Tibial artery (tissue), 4 donors: Measurements from ENCODE around the gene KLHL41.

ENCODE experiments used
- DNase-seq, 2 donors: peaks; one replicate each; pipeline ENCODE4 v3.0.0-alpha.2; 2019
- H3K27ac ChIP-seq, 2 donors: fragments of 200-600 bp; sonication (generic) in 1 of 2; 1 replicate in 1 of 2; 2 replicates in 1 of 2; pipeline ENCODE4 v1.5.1; 2018 to 2019; ENCODE audit warnings: mild to moderate bottlenecking in 1 of 2
- H3K27me3 ChIP-seq, 2 donors: fragments of 200-600 bp; sonication (generic) in 1 of 2; one replicate each; pipeline versions ENCODE4 v1.5.1 to v1.6.0; 2016 to 2019
- H3K36me3 ChIP-seq, 3 donors: fragments of 200-600 bp; sonication (generic) in 2 of 3; one replicate each; pipeline ENCODE4 v1.5.1; 2016 to 2019; ENCODE audit warnings: mild to moderate bottlenecking in 2 of 3
- H3K4me1 ChIP-seq, 4 donors: fragments of 200-600 bp; sonication (generic) in 2 of 4; 1 replicate in 3 of 4; 2 replicates in 1 of 4; pipeline ENCODE4 v1.5.1; 2016 to 2019
- H3K4me3 ChIP-seq, 2 donors: fragments of 200-600 bp; sonication (generic) in 1 of 2; 1 replicate in 1 of 2; 2 replicates in 1 of 2; pipeline ENCODE4 v1.5.1; 2018 to 2019; ENCODE audit warnings: mild to moderate bottlenecking in 2 of 2
- H3K9me3 ChIP-seq, 3 donors: fragments of 200-600 bp; sonication (generic) in 1 of 3; one replicate each; pipeline ENCODE4 v1.5.1; 2016 to 2019
- intact Hi-C: fragments of 100-400 bp; cut with DNase I; formaldehyde crosslinking; loops from one replicate; pipeline ENCODE4 v1.15.0; 2023; ENCODE audit warnings: low total_unique reads
- TF ChIP-seq, protein P1 (sequence below), 2 experiments: fragments of 200-600 bp in 1 of 2; fragments of 450-650 bp in 1 of 2; IDR thresholded peaks; one replicate each; pipeline ENCODE4 v1.5.1; 2017 to 2019; ENCODE audit warnings: antibody characterized with exemption in 2 of 2, mild to moderate bottlenecking in 1 of 2, moderate library complexity in 1 of 2

KLHL41 gene

DNA sequence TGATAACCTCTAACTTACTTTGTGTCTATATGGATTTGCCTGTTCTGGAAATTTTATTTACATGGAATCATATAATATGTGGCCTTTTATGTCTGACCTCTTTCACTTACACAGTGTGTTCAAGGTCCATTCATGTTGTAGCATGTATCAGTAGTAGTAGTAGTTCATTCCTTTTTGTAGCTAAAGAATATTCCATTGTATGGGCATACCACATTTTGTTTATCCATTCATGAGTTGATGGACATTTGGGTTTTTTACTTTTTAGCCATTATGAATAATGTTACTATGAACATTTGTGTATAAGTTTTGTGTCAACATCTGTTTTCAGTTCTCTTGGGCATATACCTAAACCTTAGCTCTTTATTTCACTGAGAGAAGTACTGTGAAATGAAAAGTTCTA lies 18.7 kb upstream of the KLHL41 start:
- intact Hi-C loops = no loop called here
- Histone ChIP-seq H3K4me3 (no peak overlapping the region), H3K4me1 (no peaks in the 10 kb centered on the region), H3K9me3 (no peaks in the 10 kb centered on the region), H3K36me3 (peaks cover 12 to 42% (median 25%) of the 10 kb centered on the region in 3 donors), H3K27ac (no peak overlapping the region), H3K27me3 (no peaks in the 10 kb centered on the region)
- DNase-seq = no peak
- TF ChIP-seq, protein P1, sequence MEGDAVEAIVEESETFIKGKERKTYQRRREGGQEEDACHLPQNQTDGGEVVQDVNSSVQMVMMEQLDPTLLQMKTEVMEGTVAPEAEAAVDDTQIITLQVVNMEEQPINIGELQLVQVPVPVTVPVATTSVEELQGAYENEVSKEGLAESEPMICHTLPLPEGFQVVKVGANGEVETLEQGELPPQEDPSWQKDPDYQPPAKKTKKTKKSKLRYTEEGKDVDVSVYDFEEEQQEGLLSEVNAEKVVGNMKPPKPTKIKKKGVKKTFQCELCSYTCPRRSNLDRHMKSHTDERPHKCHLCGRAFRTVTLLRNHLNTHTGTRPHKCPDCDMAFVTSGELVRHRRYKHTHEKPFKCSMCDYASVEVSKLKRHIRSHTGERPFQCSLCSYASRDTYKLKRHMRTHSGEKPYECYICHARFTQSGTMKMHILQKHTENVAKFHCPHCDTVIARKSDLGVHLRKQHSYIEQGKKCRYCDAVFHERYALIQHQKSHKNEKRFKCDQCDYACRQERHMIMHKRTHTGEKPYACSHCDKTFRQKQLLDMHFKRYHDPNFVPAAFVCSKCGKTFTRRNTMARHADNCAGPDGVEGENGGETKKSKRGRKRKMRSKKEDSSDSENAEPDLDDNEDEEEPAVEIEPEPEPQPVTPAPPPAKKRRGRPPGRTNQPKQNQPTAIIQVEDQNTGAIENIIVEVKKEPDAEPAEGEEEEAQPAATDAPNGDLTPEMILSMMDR (IDR thresholded peaks at IDR 0.05) = no peak

DNA sequence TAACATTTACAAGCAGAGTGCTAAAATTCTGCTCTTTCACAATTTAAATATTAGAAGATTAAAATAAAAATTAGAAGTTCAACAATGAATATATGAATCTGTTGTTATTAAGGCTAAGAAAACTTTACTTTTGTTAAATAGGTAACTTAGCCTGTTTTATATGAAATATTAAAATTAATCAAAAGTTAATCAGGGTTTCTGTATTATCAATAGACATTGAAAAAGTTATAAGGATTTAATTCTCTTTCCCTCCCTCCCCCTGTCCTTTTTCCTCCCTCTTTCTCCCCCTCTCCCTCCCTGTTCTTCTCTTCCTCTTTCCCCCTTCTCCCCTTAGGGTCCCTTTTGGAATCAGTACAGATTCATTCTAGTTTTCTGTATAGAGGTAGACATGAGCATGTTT lies 18.1 kb upstream of the KLHL41 start:
- TF ChIP-seq, protein P1 (IDR thresholded peaks at IDR 0.05) = no peak
- intact Hi-C loops = no loop called here
- no peaks in the 10 kb centered on the region for H3K4me1 ChIP-seq
- no peaks in the 10 kb centered on the region for H3K9me3 ChIP-seq
- H3K4me3 ChIP-seq = no peak overlapping the region
- DNase-seq = no peak
- H3K27ac ChIP-seq = no peak overlapping the region
- H3K27me3 ChIP-seq = no peaks in the 10 kb centered on the region
- peaks cover 12 to 46% (median 27%) of the 10 kb centered on the region in 3 donors for H3K36me3 ChIP-seq

DNA sequence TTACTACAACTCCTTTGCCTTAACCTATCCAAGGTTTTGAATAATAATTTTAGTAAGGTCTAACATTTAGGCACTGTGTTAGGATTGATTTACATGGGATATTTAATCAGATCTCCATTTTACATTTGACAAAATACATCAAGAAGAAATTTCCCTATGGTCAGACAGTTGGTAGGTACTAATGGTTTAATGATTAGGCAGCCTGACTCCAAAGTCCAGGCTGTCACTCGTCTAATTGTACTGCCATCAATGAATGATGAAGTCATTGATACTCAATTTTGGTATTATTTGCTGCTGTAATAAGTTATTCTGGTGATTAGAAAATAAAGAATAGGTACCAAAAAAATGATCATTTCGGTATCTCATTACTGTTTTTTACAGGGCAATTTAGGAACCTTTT lies 16.1 kb upstream of the KLHL41 start:
- TF ChIP-seq, protein P1 (IDR thresholded peaks at IDR 0.05) = no peak
- H3K36me3 ChIP-seq = peaks cover 11 to 42% (median 22%) of the 10 kb centered on the region in 3 donors
- intact Hi-C loops = no loop called here
- H3K27ac ChIP-seq = no peak overlapping the region
- no peak overlapping the region for H3K4me3 ChIP-seq
- DNase-seq = no peak
- no peaks in the 10 kb centered on the region for H3K27me3 ChIP-seq
- H3K4me1 ChIP-seq = no peaks in the 10 kb centered on the region
- H3K9me3 ChIP-seq = no peaks in the 10 kb centered on the region

DNA sequence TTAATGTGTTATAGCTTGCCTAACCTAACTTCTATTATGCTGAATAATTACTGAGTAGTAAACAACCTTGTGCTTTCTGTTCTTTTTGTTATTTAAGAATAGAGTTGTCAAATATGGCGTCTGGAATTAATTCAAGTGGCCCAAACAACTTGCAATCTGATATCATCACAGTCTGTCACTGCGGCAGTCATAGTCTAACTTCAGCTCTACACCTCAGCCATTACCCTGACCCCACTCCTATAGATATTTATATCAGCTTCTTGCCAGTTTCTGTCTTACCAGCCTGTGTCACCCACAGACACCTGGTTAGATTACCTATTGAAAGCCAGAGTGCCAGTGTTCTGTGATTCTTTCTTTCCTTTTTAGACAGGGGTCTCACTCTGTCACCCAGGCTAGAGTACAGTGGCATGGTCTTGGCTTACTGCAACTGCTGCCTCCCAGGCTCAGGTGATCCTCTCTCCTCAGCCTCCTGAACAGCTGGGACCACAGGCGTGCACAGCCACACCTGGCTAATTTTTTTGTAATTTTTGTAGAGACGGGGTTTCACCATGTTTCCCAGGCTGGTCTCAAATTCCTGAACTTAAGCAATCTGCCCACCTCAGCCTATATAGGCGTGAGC lies 14.1 kb upstream of the KLHL41 start:
- intact Hi-C loops = no loop called here

DNA sequence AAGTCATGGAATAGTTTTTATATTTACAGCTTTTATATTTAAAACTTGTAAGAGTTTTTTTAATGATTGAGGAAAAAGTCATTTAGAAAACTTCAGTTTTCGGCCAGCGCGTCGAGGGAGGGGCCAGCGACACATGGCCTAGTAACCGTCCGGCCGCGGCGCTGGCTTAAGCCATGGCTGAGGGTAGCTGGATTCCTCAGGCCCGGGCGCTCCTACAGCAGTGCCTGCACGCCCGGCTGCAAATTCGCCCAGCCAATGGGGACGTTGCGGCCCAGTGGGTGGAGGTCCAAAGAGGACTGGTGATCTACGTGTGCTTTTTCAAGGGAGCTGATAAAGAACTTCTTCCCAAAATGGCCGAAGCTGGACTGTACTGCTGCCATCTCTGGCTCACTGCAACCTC lies 4.9 kb upstream of the KLHL41 start:
- no peaks in the 10 kb centered on the region for H3K9me3 ChIP-seq
- intact Hi-C loops = no loop called here
- TF ChIP-seq, protein P1 (IDR thresholded peaks at IDR 0.05) = no peak
- no peak overlapping the region for H3K27ac ChIP-seq
- H3K4me1 ChIP-seq = peaks cover 0 to 8% (median 1%) of the 10 kb centered on the region in 4 donors
- no peaks in the 10 kb centered on the region for H3K27me3 ChIP-seq
- no peak overlapping the region for H3K4me3 ChIP-seq
- peaks cover 24 to 45% (median 45%) of the 10 kb centered on the region in 3 donors for H3K36me3 ChIP-seq
- no peak for DNase-seq

More for the DNA sequence above, 14.1 kb upstream of the KLHL41 start:
- Histone ChIP-seq H3K4me3 (no peak overlapping the region), H3K4me1 (no peaks in the 10 kb centered on the region), H3K9me3 (no peaks in the 10 kb centered on the region), H3K27ac (no peak overlapping the region), H3K27me3 (no peaks in the 10 kb centered on the region), H3K36me3 (peaks cover 16 to 52% (median 31%) of the 10 kb centered on the region in 3 donors)
- TF ChIP-seq, protein P1 (IDR thresholded peaks at IDR 0.05) = no peak
- no peak for DNase-seq
